Measurements from ENCODE around the gene ALDOB.

The ALDOB gene

GRCh38 chr9:101432740-101433139, 2.8 kb downstream of the ALDOB start:
- no peak overlapping the region for H3K4me3 ChIP-seq (ENCODE audit: control insufficient read depth, low read depth, low read length)
- no peak for DNase-seq (ENCODE audit: low read depth)
- no peak for TF ChIP-seq CTCF (conservative IDR thresholded peaks at IDR 0.05; ENCODE audit: control insufficient read depth, insufficient read depth, low read depth, low read length)

DNA sequence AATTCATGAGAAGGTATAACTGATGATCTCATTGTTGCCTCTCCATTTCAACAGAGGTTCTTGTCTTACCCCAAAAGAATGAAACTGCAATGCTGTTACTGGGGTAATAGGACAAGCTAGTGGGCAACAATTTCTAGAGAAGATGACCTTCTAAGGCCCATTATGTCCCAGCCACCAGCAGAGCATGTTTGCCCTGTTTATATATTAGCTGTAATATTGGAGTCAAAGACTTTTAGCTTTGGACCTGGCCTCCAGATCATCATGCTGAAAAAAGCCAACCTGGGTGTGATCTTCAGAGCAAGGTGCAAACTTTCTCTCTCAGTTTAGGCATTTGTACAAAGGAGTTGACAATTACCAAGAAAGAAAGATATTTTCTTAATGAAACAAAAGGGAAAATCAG, 3.4 kb downstream of the ALDOB start:
- no peak for DNase-seq (ENCODE audit: low read depth)
- TF ChIP-seq CTCF (conservative IDR thresholded peaks at IDR 0.05; ENCODE audit: control insufficient read depth, insufficient read depth, low read depth, low read length): no peak
- H3K4me3 ChIP-seq (ENCODE audit: control insufficient read depth, low read depth, low read length): no peak overlapping the region

DNA sequence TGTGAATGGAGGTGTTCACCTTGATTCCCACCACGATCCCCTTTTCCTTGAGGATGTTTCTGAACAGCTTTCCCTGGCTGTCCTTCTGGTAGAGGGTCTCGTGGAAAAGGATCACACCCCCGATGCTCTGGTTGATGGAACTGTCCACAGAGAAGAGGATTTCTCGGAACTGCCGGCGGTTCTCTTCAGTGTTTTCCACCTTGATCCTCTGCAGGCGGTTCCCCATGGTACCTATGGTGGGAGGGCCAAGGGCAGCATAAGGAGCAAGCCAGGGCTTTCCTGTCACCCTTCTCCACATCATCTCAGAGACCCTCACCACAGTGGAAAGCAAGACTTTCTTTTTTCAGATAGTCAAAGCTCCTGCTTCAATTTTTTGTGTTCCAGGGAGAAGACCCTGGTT, 5.8 kb downstream of the ALDOB start:
- TF ChIP-seq CTCF (conservative IDR thresholded peaks at IDR 0.05; ENCODE audit: control insufficient read depth, insufficient read depth, low read depth, low read length): no peak
- DNase-seq (ENCODE audit: low read depth): no peak
- no peak overlapping the region for H3K4me3 ChIP-seq (ENCODE audit: control insufficient read depth, low read depth, low read length)

GRCh38 chr9:101428909-101429308, 6.7 kb downstream of the ALDOB start:
- no peak for TF ChIP-seq CTCF (conservative IDR thresholded peaks at IDR 0.05; ENCODE audit: control insufficient read depth, insufficient read depth, low read depth, low read length)
- DNase-seq (ENCODE audit: low read depth): no peak
- H3K4me3 ChIP-seq (ENCODE audit: control insufficient read depth, low read depth, low read length): no peak overlapping the region

GRCh38 chr9:101427957-101428655, 7.5 kb downstream of the ALDOB start:
- no peak for TF ChIP-seq CTCF (conservative IDR thresholded peaks at IDR 0.05; ENCODE audit: control insufficient read depth, insufficient read depth, low read depth, low read length)
- no peak for DNase-seq (ENCODE audit: low read depth)
- H3K4me3 ChIP-seq (ENCODE audit: control insufficient read depth, low read depth, low read length): no peak overlapping the region

DNA sequence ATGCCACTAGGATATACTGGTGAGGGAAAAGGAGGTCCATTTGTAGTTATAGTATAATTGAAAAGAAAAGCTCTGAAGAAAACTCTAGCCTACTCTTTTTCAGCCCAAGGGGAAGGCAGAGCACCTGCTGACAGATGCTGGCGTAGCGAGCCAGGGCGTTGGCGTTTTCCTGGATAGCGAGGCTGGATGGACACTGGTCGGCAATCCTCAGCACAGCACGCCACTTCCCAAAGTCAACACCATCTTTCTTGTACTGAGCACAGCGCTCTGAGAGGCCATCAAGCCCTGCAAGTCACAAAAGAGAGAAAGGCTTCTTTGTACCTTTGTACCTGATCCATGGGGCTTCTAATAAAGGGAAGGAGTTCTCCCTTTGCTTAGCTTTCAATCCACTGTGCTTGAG, 8.2 kb downstream of the ALDOB start:
- DNase-seq (ENCODE audit: low read depth): no peak
- H3K4me3 ChIP-seq (ENCODE audit: control insufficient read depth, low read depth, low read length): no peak overlapping the region
- no peak for TF ChIP-seq CTCF (conservative IDR thresholded peaks at IDR 0.05; ENCODE audit: control insufficient read depth, insufficient read depth, low read depth, low read length)

GRCh38 chr9:101421653-101422065, 13.9 kb downstream of the ALDOB start:
- H3K4me3 ChIP-seq (ENCODE audit: control insufficient read depth, low read depth, low read length): no peak overlapping the region
- no peak for DNase-seq (ENCODE audit: low read depth)
- no peak for TF ChIP-seq CTCF (conservative IDR thresholded peaks at IDR 0.05; ENCODE audit: control insufficient read depth, insufficient read depth, low read depth, low read length)
